Uterus (tissue), 2 donors: ENCODE measurements around the gene SLC39A3.

ENCODE experiments used
- POLR2A ChIP-seq, 2 donors: fragments of 450-650 bp; IDR thresholded peaks; one replicate each; pipeline ENCODE4 v1.6.1; 2016; ENCODE audit warnings: antibody characterized with exemption in 2 of 2, mild to moderate bottlenecking in 1 of 2, moderate library complexity in 1 of 2
- TF ChIP-seq, protein P1 (sequence below), 4 experiments: fragments of 200-600 bp in 2 of 4; fragments of 450-650 bp in 2 of 4; sonication (generic) in 2 of 4; IDR thresholded peaks; one replicate each; pipeline ENCODE4 v1.5.1; 2016 to 2019; ENCODE audit warnings: antibody characterized with exemption in 4 of 4, mild to moderate bottlenecking in 2 of 4, moderate library complexity in 1 of 4

DNA sequence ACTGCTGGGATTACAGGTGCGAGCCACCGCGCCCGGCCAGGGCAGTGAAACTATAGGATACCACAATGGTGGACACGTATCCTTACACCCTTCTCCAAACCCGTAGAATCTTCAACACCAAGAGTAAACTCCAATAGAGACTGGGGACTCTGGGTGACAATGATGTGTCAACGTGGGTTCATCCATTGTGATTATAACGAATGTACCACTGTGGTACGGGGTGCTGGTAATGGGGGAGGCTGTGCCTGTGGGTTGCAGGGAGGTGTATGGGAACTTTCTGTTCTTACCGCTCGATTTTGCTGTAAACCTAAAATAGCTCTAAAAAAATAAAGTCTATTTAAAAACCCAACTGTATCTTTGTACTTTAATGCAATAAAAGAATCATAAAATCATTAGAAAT lies 49.0 kb downstream of the SLC39A3 start:
- TF ChIP-seq POLR2A (IDR thresholded peaks at IDR 0.05), result no peak
- TF ChIP-seq, protein P1, sequence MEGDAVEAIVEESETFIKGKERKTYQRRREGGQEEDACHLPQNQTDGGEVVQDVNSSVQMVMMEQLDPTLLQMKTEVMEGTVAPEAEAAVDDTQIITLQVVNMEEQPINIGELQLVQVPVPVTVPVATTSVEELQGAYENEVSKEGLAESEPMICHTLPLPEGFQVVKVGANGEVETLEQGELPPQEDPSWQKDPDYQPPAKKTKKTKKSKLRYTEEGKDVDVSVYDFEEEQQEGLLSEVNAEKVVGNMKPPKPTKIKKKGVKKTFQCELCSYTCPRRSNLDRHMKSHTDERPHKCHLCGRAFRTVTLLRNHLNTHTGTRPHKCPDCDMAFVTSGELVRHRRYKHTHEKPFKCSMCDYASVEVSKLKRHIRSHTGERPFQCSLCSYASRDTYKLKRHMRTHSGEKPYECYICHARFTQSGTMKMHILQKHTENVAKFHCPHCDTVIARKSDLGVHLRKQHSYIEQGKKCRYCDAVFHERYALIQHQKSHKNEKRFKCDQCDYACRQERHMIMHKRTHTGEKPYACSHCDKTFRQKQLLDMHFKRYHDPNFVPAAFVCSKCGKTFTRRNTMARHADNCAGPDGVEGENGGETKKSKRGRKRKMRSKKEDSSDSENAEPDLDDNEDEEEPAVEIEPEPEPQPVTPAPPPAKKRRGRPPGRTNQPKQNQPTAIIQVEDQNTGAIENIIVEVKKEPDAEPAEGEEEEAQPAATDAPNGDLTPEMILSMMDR (IDR thresholded peaks at IDR 0.05), result no peak
